Ovary (tissue), 3 donors: ENCODE results near the gene ABCA4.

ENCODE experiments used
- EP300 ChIP-seq: sonication (generic); formaldehyde crosslinking; IDR thresholded peaks from one replicate; pipeline ENCODE4 v1.6.1; 2017; ENCODE audit warnings: antibody characterized with exemption
- POLR2A ChIP-seq: fragments of 450-650 bp; IDR thresholded peaks from one replicate; pipeline ENCODE4 v1.6.1; 2017; ENCODE audit warnings: antibody characterized with exemption, mild to moderate bottlenecking, moderate library complexity
- TF ChIP-seq, protein P1 (sequence below), 3 donors: fragments of 450-650 bp in 2 of 3; fragments of 200-600 bp in 1 of 3; IDR thresholded peaks; one replicate each; pipeline versions ENCODE4 v1.5.1 to v1.8.0; 2016 to 2022; ENCODE audit warnings: antibody characterized with exemption in 3 of 3, mild to moderate bottlenecking in 1 of 3
- donor health status: DM: no; HTN: no; CAD: no.

DNA sequence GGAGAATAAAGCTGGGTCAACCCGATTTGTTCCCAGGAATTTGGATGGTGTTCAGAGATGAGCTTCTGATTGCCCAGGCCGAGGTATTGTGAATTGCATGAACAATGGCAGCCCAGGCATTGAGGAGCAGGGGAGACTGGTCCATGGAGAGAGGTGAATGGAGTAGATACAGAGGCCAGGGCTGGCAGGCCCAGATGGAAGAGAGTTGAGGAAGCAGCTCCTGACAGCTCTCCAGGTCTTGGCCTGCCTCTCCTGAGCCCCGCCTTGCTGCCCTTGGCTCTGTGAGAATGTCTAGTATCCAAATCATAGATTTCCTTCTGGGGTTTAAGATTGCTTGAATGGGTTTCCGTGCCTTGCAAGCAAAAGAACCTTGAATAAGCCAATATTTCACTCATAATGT lies 11.5 kb downstream of the ABCA4 start:
- TF ChIP-seq POLR2A (no peak), EP300 (no peak)
- TF ChIP-seq, protein P1, sequence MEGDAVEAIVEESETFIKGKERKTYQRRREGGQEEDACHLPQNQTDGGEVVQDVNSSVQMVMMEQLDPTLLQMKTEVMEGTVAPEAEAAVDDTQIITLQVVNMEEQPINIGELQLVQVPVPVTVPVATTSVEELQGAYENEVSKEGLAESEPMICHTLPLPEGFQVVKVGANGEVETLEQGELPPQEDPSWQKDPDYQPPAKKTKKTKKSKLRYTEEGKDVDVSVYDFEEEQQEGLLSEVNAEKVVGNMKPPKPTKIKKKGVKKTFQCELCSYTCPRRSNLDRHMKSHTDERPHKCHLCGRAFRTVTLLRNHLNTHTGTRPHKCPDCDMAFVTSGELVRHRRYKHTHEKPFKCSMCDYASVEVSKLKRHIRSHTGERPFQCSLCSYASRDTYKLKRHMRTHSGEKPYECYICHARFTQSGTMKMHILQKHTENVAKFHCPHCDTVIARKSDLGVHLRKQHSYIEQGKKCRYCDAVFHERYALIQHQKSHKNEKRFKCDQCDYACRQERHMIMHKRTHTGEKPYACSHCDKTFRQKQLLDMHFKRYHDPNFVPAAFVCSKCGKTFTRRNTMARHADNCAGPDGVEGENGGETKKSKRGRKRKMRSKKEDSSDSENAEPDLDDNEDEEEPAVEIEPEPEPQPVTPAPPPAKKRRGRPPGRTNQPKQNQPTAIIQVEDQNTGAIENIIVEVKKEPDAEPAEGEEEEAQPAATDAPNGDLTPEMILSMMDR (IDR thresholded peaks at IDR 0.05), result no peak
